GM19025 (cell line): ENCODE results near the gene GRIN3A.
"Not testable (repeated sequence)": the region's sequence is repeated elsewhere in the genome, so short reads cannot be mapped to it uniquely, and the experiment has no call there.

Experiments
- ATAC-seq: cut with Tn5 transposase; IDR thresholded peaks from one replicate; pipeline ENCODE4 v1.9.1; 2021; ENCODE audit warnings: mild to moderate bottlenecking, low read depth, moderate library complexity; ENCODE audit not compliant: unreplicated experiment

Gene GRIN3A

GRCh38 chr9:101585740-101586139 lies 152.7 kb downstream of the GRIN3A start:
- no peak for ATAC-seq

GRCh38 chr9:101582553-101582952 lies 155.9 kb downstream of the GRIN3A start:
- no peak for ATAC-seq

DNA sequence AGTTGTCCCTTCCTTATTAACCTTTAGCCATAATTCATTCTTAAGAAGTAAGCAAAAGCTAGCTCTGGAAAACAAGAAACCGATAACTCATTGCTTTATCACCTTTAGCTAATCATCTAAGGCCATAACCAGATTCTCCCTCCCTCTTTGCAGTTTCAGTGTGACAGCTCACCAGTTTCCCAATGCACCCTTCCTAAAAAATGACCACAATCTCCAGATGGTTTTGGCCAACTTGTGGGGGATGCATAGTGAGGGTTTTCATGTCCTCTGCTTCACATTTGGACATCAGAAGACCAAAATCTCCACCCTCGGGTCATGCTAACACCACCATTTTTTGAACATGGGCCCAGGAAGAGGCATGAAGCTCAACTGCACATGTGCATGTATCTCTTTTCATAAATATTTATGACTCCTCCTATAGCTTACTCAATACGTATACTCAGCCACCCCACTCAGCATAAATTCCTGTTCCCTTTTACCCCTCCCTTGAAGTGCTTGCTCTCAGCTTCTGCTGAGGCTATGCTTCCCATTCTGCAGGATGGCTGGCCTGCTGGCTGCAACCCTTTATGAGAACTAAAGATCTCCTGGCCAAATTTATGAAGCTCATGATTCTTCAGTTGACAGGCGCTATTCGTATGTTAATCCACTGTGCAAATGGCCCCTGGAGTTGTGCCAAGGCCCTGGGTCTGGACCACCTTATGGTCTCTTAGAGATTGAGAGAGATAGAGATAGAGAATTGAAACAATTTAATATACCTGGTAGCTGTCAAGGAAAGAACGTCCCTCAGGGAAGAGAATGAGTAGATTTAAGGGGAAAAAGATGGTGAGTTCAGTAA lies 158.5 kb downstream of the GRIN3A start:
- ATAC-seq, result no peak

- no peak for ATAC-seq
Measured at GRCh38 chr9:101578378-101578777, 160.1 kb downstream of the GRIN3A start.

- no peak for ATAC-seq
Measured at GRCh38 chr9:101574731-101575333, 163.6 kb downstream of the GRIN3A start.

GRCh38 chr9:101572316-101572715 lies 166.1 kb downstream of the GRIN3A start:
- no peak for ATAC-seq

DNA sequence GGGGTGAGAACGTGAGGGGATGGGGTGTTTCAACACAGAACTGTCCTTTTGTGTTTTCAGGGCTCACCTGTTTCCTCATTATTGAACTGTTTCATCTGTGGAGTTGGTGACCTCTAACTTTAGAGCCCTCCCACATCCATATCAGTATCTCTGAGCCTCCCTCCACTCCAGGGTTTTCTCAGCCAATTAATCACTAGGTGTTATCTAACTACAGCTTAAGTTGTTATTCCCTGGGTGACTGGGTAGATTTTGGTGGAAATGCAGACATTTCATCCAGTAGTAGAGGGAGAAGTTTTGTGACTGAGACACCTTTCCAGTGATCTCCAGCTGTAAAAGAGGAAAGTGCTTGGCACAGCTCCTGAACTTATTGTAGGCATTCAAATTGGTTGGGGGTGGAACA lies 167.3 kb downstream of the GRIN3A start:
- ATAC-seq, result no peak

DNA sequence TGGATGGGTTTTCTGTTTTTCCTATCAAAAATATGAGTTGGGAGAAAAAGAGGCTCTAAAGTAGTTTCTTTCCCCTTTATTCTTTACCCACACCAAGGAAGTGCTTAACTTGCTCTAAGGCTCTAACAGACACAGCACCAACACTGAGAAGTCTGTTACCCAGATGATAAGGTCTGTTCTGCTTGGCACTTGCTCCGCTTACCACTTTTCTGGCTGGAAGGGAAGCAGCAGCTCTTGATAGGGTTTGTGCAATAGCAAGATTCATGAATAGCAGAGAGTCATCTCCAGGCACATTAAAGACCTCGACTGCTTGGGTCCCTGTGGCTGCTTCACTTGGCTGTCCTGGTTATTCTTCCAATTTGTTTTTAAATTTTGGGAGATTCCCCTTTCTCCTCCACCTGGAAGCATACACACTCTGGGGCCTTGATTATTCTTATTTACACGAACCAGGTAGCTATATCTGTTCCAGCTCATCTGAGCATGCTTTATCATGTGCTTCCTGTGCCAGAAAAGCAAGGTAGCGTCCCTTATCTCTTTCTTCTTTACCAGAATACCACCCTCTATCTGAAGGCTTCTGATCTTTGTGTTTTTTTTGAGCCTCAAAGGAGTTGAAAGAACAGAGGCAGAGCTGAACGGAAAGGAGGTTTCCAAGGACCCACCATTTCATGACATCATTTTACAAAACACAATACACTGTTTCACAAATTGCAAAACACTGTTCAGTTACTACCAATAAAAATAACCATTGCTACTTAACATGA lies 168.5 kb downstream of the GRIN3A start:
- no peak for ATAC-seq

GRCh38 chr9:101567725-101568350 lies 170.6 kb downstream of the GRIN3A start:
- no peak for ATAC-seq

GRCh38 chr9:101566904-101567724 lies 171.3 kb downstream of the GRIN3A start:
- peak; percentile 64 for ATAC-seq

DNA sequence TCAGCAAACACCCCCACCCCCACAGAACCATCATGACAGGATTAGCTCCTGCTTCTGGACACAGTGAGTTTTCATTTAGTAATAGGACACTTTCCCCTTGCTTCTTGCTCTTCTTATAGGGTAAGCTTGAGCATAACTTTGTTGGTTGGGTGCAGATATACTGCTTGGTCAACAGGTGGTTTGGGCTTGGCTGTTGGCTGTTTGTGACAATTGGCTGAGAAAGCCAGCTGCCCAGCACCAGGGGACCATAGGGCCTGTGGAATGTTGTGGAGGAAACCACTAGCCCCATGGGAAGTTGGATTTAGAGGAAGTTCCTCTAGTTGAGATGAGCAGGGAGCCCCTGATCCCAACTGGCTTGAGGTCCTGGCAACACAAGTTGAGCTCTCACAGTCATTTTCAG lies 174.2 kb downstream of the GRIN3A start:
- ATAC-seq, result no peak

DNA sequence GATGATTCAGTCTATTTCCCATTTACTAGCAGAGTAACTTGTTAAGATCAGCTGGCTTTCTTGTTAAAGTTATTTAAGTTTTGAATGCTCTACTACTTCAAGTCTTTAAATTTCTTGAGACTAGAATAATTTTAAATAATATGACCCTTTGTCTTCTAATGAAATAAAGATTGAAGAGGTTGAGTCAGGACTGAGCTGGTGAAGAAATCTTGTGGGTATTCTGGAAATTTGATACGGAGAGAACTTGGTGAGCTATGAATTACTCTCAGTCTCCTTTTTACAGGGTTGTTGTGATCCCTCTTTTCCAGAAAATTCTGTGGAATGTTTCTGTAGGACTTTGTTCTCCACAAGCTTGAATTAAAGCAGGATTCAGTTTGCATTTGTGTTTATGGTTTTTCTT lies 175.5 kb downstream of the GRIN3A start:
- ATAC-seq, result no peak

DNA sequence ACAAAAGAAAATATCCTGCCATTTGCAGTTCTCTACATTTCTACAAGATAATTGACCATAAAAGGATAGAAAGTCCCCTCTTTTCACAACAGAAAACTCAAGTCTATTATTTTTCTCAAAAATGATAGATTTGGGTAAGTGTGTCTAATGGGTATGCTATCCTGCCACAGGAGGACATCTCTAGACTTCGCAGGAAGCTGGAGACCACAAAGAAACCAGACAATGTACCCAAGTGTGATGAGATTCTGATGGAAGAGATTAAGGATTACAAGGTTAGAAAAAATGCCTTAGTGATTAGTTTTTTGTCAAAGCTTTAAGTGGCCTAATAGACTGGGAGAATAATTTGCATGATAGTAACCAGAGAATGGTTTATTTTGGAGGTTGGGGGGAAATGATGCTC lies 176.7 kb downstream of the GRIN3A start:
- ATAC-seq, result no peak

DNA sequence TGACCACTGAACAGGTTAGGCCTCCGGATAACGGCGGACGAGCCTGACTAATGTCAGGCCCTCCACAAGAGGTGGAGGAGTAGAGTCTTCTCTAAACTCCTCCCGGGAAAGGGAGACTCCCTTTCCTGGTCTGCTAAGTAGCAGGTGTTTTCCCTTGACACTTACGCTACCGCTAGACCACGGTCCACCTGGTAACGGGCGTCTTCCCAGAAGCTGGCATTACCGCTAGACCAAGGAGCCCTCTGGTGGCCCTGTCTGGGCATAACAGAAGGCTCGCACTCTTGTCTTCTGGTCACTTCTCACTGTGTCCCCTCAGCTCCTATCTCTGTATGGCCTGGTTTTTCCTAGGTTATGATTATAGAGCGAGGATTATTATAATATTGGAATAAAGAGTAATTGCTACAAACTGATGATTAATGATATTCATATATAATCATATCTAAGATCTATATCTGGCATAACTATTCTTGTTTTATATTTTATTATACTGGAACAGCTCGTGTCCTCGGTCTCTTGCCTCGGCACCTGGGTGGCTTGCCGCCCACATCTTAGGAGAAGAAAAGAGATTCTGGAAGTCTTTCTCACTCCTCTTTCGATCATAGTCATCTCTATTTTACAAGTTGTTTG lies 188.9 kb downstream of the GRIN3A start:
- ATAC-seq, result not testable (repeated sequence)

- ATAC-seq, result no peak
Measured at GRCh38 chr9:101543098-101543735, 195.2 kb downstream of the GRIN3A start.

DNA sequence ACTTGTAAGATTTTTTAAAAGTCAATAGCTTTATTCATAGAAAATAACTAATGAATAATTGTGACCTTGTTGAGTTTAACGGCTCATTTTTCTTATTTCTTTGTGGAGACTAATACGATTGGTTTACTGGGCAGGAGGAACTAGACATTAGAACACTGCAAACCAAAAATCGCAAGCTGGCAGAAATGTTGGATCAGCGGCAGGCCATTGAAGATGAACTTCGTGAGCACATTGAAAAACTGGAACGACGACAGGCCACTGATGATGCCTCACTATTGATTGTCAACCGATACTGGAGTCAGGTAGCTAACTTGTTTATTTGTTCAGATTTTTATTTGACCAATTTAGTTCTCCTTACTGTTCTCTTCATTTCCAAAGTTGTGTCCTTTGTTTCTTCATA lies 198.4 kb downstream of the GRIN3A start:
- no peak for ATAC-seq

GRCh38 chr9:101536938-101537337 lies 201.5 kb downstream of the GRIN3A start:
- ATAC-seq, result no peak

DNA sequence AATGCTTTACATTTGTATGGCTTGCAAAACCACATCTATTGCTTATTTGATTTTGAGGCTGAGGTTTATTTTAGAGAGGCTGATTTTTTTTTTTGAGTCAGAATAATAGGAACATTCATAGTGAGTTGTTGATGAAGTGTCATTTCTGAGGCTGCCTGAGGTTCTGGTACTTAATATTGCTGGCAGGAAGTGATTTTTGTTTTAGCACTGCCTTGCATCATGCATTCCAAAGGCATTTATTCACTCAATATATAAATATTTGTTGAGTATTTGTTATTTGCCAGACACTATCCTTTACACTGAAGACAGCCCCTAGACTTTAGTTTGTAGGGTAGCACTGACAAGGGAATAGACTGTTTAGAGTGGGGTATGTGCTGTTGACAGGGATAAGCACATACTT lies 202.1 kb downstream of the GRIN3A start:
- ATAC-seq, result no peak
